T1000 (cell line): ENCODE results near the gene C1orf21.

Experiments used
- DNase-seq: peaks from one replicate; lab custom pipeline; 2025; ENCODE audit warnings: mixed read lengths; lab: John Stamatoyannopoulos, UW

C1orf21 gene

DNA sequence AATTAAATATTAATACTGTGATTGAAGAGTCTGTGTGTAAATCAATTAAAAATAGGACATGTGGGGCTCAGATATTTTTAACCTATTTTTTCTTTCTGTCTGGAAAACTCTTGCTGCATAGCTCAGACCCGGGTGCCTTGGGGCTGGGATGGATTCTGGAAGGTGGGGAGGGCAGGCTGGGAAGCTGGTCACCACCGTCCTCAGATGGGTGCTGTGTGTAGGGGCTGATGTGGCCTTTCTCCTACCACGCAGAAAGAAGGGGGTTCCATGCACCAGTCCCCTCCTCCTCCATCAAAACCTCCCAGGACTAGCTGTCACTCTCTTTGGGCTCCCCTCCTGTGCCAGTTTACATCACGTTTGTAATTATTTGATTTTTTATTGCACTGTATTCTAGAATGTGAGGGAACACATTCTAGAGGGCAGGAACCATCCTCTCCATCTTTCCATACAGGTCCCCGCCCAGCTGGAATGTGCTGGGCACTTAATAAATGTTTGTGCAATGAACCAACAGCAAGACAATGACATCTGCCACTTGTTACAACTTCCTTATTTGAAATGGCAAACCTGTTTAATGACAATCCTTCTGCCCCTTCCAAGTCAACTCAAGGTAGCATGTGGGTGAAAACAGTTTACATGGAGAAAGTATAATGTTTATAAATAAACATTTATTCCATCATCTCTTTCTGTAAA, 263.5 kb downstream of the C1orf21 start:
- DNase-seq = no peak

DNA sequence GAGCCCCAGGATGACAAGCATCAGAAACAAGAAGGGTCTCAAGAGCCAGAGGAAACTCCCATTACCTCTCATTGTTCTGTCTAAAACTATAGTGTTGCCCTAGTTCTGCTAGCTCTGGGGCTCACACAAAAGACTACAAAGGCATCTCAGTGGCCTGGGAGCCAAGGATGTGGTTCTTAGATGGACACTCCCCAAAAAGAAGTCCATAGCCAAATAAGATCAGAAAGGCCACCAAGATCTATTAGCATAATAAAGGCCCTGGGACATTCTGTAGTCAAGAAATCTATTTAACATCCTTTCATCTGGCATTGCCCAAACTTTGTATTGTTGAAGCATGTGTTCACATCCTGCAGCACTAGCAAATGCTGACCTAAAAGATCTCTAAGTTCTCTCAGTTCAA, 268.4 kb downstream of the C1orf21 start:
- DNase-seq = no peak

DNA sequence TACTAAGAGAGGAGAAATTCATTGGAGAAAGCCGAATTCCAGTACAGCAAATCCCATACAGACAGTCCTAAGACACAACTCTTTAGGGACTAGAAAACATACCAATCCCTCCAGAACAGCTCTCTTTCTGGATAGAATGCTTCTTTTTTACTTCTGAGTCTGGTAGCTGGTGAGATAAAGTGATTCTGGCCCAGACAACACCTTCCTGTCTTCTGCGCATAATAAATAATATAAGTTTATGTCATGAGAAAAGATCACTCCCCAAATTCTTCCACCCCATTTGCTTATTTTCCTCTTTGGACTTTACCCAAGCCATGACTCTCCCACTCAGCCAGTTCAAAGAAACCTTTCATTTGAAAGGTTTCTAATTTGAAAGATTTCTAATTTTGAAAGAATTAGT, 269.4 kb downstream of the C1orf21 start:
- no peak for DNase-seq

DNA sequence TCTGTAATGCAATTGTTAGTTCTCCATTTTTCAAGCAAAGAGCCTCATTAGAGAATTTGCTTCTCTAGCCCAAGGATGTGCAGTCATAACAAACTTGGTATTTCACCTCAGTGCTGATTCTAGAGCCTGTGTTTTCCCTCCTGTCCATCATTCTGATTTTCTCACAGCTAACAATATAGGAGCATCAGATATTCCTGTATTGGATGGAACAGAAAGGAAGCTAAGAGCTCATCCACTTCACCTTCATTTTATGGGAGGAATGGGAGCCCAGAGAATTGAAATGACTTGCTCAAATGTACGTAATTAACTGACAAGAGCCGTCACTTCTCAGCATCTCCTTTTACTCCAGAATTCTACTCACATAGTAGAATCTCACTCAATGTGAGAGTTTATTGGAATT, 271.2 kb downstream of the C1orf21 start:
- no peak for DNase-seq

DNA sequence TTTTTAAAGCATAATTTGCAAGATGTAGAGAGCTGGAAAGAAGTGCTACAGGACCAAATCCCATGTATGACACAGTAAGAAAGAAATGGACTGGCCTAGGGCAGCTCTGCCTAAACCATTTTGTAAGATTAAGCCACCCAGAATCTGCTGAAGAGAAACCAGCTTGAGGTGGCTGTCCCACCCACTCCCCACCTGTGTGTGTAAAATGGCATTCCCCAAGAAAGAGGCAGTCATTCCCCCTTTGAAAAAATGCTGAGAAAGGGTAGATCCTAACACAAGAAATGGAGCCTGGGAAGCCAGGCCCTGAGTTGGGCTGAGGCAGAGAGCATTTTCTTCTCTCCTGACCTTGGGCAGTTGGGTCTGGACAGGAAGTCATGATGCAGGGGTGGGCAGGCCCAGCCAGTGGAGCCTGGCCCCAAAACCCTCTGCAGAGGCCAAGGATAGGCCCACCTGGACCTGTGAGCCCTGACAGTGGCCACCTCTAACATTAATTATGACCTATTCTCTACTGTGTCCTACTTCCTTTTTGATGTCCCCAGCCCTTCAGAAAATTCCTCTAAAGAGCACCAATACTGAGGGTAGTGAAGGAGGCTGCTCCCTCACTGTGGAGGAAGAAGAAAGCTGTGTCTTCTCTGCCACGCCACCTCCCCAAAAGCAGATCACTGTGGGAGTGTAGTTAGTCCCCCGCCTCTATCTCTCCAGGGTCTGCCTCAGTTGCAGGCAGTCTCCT, 273.8 kb downstream of the C1orf21 start:
- no peak for DNase-seq

DNA sequence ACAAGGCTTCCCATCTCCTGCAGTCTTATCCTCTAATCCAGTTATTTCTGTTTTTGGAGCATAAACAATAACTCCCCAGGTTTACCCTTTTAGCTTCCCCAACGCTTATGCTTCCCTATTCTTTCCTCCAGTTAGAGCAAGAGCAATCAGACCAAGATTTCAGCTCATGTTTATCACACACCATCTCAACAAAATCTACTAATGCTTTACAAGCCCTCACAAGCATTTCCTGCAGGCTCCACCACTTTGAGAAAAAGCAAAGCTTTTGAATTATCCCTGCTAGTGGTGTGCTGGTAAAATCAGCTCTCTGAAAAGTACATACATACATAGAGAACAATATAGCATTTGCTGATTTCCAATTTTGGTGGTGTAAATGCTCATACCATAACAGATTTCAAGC, 275.0 kb downstream of the C1orf21 start:
- no peak for DNase-seq

DNA sequence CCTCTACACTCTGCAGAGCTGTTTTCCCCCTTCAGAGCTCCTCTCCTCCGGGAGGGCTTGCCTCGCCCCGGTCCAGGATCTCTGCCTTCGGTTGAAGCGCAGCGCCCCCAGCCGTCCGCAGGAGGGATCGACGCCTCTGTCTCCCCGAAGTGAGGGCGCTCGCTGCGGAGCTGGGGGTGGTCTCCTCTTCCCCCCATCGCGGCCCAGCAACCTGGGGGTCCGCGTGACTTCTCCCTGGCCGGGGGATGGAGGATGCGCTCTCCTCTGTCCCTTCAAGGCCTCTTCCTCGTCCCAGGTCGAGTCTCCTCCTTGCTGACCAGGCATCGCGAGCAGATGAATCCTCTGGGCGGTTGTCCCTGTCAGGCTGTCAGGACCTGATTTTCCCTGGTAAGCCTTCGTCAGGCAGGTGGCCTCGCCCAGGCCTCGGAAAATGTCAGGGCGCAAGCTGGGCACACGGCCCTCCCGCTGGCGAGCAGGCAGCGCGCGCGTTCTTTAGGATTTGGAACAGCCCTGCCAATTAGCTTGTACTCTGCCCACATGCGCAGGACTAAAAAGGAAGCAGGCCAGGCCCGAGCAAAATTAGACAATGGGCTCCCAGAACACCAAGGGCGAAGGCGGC, 277.3 kb downstream of the C1orf21 start:
- DNase-seq = no peak

DNA sequence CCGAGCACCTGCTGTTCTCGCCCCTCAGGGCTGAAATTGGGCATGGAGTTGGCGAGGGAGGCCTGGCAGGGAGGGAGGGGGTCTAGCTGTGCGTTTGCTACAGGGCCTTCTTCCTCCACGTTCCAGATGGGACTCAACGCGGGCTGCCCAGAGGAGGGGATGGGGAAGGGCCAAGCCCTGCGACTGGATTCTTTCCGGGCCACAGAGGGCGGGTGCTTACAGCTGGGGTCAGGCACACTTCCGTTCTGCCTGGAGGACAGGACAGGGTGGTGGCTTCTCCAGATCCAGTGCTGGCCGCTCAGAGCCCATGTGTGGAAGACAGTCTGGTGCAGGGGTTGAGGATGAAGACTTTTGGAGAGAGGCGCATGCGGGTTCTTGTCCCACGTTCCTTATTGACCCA, 277.8 kb downstream of the C1orf21 start:
- no peak for DNase-seq

DNA sequence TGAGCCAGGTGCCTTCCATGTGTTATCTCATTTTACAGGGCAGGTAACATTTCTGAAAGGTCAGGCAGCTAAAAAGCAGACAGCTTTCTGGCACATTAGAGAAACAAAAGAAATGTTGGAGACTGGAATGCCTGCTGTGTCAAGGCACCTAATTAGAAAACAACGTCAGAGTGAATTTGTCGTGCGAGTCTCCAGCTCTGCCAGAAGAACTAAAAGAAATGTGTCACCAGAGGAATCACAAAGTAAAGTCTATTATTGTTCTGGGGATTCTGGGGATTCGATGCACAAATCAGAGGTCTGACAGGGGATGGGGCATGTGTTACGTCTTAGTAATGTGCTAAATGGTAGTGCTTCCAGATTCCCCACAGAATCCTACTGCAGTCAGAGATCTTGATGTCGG, 278.5 kb downstream of the C1orf21 start:
- no peak for DNase-seq

DNA sequence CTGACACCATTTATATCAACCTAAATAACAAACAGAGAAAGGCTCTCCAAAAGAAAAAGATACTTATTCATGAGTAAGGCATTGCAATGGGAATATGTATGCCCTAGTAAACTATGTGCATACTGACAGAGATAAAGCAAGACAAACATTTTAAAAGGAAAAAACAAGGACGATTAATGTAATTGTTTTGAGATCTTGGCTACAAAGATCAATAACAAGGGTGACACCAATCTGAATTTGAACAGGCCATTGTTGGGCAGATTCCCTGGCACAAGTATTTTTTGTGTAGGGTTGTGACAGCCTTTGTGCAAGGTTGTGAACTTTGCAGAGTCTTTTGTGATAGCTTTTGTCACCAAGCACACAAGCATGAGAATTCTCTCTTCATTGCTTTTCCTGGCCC, 282.6 kb downstream of the C1orf21 start:
- DNase-seq = no peak

DNA sequence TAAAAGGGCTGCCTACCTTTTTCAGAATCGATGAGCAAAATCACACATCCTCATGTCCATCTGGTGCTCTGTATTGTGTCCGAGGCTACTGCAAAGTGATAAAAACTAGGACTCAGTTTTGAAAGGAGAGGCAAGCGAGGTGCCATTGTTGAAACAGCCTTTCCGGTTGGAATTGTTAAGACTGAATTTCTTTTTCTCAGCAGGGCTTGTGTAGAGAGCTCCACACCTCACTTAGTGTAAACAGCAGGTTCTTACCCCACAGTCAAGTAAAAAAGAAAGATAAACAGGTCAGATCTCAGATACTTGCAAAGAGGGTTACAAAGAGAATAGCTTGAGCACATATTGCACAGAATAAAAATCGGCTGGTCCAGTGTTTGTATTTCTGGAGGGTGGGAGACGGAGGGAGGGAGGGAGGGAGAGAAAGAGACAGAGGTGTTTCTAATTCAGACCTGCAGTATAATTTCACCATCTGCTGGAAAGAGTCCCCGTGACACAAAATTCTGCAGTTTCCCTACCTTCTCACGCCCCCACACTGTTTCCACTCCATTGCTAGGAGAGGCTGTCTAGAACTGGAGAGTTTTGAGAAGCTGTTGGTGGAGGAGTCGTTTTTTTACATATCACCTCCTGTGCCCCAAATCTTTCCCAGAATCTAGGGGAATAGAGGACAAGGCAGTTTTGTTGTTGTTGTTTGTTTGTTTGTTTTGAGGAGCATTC, 285.3 kb downstream of the C1orf21 start:
- DNase-seq = no peak

DNA sequence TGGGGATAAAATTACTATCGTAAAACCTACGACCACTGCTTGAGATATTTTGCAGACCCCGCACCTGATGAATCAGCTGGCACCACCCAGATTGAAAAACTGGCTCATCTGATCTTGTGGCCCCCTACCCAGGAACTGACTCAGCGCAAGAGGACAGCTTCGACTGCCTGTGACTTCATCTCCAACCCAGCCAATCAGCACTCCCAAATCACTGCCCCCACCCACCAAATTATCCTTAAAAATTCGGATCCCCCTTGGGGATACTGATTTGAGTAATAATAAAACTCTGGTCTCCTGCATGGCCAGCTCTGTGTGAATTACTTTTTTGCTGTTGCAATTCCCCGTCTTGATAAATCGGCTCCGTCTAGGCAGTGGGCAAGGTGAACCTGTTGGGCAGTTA, 286.5 kb downstream of the C1orf21 start:
- no peak for DNase-seq

DNA sequence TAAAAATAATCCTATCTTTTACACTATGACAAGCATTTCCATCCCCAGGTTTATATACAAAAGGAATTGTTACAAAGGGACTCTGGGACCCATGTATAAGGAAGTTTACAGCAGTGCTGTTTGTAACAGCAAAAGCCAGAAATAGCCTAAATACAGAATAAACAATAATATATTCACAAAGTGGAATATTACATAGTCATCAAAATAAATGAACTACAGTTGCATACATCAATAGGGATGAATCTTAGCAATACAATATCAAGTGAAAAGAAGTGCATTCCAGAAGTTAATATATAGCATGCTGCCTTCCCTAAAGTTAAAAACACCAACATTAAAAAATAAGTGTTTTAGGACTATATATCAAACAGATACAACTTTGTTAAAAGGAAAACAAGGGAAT, 290.5 kb downstream of the C1orf21 start:
- no peak for DNase-seq
